ENCODE data around the gene UTP3.
"Not testable (repeated sequence)": the region's sequence is repeated elsewhere in the genome, so short reads cannot be mapped to it uniquely, and the experiment has no call there.

Gene UTP3, protein sequence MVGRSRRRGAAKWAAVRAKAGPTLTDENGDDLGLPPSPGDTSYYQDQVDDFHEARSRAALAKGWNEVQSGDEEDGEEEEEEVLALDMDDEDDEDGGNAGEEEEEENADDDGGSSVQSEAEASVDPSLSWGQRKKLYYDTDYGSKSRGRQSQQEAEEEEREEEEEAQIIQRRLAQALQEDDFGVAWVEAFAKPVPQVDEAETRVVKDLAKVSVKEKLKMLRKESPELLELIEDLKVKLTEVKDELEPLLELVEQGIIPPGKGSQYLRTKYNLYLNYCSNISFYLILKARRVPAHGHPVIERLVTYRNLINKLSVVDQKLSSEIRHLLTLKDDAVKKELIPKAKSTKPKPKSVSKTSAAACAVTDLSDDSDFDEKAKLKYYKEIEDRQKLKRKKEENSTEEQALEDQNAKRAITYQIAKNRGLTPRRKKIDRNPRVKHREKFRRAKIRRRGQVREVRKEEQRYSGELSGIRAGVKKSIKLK

DNA sequence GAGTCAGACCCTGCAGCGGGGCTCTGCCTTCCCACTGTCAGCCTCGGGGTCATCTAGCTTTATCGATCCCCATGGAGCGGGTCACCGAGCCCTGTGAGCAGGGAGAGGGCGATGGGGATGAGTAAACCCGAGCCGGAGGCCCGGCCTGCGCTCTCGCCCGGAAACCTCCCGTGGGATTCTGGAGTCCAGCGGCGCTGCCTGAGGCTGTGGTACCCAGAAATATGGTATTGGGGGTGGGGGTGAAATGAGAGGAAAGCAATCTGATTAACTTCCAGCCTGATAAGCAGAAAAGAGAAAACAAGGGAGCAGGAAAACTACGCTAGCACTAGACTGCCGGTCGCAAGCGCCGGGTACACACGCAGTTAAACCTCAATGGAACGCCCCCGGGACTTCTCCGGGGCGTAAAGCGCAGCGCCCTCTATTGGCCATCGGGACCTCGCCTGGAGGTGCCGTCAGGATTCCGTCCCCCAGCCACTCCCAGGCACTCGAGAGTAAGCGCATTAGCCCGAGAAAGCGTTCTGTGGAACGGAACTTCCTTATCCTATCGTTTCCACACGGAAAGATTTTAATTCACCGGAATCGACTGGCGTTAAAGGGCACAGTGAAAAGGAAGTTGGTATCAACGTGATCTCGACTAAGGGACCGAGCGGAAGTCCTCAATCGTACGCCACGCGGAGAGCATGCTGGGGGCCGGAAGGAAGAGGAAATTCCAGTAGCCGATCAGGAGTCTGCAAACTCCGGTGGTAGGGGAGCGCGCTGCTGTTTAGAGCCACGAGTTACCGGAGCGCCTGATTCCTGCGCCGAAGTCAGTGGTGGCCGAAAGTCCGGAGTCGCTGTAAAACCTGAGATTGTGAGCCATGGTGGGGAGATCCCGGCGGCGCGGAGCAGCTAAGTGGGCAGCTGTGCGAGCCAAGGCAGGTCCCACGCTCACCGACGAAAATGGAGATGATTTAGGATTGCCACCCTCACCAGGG is at the start of gene UTP3:
Gene UTP3 (plus strand): TSS at position 712 of the 974 bp plus-strand sequence. CDS start 146 bp downstream, at position 858.
- peak; percentile 94 for DNase-seq (ENCODE audit: low spot score)

DNA sequence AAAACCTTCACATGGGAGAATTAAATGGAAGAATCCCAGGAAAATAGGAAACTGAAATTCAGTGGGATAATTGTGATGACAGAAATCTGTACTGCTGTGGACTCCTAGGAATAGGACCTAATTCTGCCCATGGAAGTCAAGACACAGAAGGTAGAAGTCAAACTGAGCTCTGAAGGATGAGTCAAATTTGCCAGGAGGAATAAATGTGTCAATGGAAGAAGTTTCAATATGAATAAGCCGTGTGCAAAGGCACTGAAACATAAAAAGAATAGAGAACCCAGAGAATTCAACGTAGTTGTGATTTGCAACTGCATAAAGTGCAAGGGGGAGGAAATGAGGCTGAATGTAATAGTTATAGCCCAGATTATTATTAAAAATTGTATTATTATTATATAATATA is 48.1 kb upstream of the UTP3 start:
- DNase-seq (ENCODE audit: low spot score): no peak

DNA sequence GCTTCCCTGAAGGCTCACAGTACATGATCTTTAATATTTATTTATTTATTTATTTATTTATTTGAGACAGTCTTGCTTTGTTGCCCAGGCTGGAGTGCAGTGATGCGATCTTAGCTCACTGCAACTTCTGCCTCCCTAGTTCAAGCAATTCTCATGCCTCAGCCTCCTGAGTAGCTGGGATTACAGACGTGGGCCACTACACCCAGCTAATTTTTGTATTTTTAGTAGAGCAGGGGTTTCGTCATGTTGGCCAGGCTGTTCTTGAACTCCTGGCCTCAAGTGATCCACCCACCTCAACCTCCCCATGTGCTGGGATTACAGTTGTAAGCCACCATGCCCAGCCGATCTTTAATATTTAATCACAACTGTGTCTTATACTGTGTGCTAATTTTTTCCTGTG is 37.6 kb upstream of the UTP3 start:
- DNase-seq (ENCODE audit: low spot score): not testable (repeated sequence)

DNA sequence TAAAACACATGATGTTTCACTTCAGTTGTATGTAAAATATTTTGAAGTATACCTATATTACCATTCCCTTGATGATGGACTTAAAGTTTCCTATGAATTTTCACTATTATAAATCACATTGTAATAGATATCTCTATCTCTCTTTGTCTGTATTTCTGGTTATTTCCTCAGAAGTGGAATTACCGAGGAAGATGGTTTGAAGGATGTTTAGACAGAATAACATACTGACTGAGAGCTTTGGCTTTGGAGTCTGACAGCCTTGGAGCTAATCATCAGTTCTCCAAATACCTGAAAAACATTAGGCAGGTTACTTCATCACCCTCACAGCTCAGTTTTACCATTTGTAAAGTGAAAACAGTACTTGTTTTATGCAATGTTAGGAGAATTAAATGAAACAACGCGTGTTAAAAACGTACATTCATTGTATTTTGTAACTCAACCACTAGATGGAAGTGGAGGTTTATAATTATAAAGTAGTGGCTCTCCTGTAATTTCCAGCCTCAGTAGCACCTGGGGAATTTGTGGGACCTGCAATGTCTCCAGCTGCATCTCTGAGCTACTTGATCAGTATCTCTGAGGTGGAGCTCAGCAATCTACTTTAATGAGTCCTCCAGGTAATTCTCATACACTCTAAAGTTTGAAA is 36.3 kb upstream of the UTP3 start:
- DNase-seq (ENCODE audit: low spot score): peak; percentile 57

DNA sequence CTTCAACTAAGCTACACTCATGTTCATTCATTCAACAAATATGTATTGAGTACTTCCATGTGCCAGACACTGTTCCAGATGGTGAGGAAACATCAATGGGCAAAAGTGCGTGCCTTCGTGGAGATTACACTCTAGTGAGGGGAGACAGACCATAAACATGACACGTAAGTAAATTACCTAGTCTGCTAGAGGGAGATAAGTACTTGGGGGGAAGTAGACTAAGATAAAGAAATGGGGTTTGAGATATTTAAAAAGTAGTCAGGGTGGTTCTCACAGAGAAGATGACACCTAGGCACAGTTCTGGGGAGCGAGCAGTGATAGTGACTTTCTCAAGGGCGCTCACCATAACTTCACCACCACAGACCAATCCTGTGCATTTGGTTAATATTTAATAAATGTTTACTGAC is 33.7 kb upstream of the UTP3 start:
- DNase-seq (ENCODE audit: low spot score): no peak

DNA sequence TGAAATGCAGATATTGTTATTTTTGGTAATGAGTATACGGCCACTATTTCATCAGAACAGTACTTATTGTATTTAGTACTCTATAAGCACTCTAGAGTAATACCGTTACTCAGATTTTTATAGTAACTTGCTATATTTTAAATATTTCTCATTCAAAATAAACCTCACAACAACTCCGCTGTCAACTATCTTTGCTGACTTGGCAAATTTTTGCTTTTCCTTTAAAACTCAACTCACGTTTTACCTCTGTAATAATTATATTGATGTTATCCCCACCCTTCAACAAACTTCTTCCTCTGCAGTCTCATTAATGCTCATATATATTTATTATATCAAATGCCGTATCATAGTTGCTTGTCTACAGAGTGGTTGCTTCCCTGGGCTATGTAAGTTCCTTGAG is 31.0 kb upstream of the UTP3 start:
- DNase-seq (ENCODE audit: low spot score): no peak

DNA sequence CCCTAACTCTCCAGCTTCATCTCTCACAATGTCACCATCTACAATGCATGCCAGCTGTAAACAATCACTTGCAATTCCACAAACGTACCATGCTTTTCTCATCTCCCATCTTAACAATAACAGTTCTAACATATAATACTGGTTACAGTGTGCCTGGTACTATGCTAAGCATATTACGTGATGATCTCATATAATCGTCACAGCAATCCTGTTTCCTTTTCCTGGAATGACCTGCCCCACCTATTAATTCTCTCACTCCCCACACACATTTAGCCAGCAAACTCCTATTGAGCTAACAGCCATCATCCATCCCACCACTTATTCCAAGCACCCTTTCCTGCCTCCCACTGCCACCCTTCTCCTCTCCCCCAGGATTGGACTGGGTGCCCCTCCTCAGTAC is 29.9 kb upstream of the UTP3 start:
- DNase-seq (ENCODE audit: low spot score): no peak

DNA sequence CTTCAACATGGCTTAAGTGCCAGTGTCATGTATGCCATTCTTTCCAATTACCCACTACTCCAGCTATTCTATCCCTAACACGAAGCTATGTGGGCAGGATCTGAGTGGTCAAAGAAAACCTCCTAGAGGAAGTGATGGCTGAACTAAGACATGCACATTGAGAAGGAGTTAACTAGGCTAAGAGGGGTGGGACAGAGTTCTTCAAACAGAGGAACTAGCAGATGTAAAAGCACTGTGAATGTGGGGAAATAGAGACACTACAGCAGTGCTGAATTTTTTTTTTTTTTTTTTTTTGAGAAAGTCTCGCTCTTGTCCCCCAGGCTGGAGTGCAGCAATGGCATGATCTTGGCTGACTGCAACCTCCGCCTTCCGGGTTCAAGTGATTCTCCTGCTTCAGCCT is 28.2 kb upstream of the UTP3 start:
- no peak for DNase-seq (ENCODE audit: low spot score)

DNA sequence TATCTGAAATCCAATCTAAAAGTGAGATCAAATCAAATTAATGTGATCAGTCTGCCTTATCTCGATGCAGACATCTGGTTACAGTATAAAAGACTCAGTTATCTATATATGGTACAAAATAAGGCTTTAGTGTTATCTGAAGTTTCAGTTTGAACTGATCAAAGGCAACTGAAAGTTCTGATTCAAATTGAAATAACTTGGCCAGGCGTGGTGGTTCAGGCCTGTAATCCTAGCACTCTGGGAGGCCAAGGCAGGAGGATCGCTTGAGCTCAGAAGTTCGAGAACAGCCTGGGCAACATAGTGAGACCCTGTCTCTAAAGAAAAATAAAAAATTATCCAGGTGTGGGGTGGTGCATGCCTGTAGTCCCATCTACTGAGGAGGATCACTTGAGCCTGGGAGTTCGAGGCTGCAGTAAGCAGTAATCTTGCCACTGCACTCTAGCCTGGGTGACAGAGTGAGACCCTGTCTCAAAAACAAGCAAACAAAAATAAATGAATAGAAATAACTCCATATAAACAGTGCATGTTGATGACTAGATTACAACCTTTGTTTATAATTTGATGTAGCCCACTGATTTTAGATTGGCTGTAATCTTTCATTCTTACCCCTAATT is 26.9 kb upstream of the UTP3 start:
- DNase-seq (ENCODE audit: low spot score): not testable (repeated sequence)

DNA sequence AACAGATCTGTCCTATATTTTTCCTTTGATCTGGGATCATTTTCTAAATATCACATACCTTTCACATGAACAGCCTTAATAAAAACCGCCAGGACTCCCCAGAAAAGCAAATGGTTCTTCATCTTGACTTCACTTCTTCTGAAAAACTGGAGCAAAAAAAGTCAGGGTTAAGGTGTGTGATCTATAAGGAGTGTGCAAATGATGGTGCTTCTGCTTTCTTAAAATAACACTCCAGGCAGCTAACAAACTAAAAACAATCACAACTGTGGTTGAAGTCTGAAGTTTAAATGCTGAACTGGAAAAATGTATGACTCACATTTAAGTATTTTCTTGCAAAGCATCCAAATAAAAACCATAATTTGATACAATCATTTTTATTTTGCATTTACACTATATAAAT is 22.0 kb upstream of the UTP3 start, which contains the start of gene JCHAIN:
Gene JCHAIN (minus strand): TSS at position 140 of the 400 bp plus-strand sequence. CDS start 18 bp downstream, at position 122.
- DNase-seq (ENCODE audit: low spot score): peak; percentile 25

DNA sequence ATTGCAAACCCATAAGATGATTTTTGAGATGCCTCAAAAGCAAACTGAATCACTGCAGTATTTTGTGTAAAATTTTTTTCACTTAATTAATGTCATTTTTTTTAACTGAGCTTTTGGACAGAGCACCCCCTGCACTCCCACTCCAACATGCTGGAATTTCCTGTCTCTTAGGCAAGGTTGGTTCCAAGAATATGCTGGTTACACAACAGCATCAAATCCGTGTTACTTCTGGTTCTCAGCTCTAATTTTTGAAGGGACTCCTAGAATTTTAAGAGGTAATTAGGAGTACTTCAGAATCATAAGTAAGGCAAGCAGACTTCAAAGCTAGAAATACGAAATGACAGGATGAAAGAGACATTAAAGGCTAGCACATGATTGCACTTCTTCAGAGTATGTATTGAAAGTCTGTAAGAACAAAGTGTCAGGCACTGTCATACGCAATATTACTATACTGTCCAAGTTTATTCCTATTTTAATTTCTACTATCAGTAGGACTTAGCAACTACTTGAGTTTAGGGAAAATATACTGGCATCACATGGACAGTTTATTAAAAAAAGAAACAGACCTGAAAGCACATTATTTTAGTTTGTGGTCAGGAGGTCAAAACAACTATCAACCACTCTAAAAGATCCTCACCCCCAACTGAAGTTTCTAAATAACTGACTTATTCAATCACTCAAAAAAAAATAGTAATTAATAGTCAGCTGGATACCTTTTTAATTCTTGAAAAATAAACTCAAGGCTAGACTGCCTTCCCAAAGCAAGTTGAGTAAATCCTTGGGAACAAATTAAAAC is 20.4 kb upstream of the UTP3 start:
- peak; percentile 41 for DNase-seq (ENCODE audit: low spot score)

DNA sequence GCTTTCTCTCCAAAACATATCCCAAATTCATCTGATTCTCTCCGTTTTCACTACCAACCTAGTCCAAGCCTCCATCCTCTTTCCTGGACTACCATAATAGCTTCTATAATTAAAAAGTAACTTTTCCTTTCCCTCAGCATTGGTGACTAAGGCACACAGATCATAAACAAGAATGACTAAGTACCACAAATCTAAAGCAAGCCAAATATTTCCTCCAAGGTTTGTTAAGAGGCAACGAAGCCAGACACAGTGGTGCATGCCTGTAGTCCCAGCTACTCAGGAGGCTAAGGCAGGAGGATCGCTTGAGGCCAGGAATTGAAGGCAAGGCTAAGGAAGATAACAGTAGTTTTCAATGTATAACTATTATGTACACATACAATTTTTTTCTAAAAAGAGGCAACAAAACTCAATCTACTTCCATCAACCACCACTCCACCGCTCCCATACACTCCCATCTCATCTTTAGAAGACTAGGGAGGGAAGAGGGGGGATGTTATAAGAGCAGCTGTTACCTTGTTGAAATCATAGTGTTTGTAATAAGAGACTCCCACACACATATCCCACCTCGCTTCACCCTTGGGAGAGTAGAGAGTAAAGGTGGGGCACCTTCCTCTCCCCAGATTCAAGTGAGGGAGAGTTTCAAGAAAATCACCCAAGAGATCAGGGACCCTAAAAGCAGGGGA is 17.9 kb upstream of the UTP3 start:
- DNase-seq (ENCODE audit: low spot score): peak; percentile 74

DNA sequence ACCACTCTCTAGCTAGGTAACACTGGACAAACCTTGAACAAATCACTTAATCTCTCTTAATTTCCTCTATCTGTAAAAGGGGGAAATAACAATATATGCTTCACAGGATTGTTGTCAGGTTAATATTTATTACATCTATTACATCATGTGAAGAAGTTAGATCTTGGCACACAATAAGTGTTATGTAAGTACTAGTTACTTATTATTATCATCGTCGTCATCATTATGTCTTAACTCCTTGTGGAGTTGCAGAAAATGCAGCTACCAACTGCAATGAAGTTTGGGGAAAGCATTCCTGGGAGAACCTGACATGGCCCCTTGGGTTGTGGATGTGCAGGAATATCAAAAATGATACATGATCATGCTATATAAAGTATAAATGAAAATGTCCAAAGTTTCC is 17.2 kb upstream of the UTP3 start:
- DNase-seq (ENCODE audit: low spot score): no peak

DNA sequence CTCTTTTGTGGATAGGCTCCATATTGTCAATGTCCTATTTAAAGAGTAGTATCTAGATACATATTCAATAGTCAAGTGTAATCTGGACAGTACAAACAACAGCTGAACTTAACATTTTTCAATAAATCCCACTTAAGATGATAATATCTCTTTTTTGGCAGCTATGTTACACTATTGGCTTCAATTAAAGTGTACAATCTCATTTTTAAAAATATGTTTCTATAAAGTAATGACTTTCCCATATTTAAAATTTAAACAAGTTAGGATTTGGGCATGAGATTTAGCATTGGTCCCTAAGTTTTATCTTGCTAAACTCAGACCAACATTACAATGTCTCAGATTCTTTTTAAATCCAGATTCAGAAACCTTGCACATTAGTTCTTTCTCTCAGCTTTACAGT is 14.1 kb upstream of the UTP3 start:
- no peak for DNase-seq (ENCODE audit: low spot score)

DNA sequence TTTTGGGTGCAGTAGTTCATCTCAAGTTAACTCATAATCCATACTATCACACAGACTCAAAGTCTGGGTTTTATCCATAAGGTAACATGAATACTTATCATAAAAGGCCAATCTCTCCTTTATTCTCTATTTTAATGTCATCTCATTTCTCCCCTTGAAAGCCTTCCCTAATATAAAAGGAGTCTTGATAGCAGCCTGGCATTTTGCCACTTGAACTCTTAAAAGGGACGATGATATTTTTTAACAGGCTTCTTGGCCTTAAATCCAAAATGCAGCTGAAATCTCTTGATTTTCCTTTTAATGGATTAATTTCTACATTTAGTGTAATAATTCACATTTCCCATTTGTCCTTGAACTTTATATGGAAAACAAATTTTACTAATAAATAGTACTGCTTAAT is 13.6 kb upstream of the UTP3 start:
- DNase-seq (ENCODE audit: low spot score): no peak

DNA sequence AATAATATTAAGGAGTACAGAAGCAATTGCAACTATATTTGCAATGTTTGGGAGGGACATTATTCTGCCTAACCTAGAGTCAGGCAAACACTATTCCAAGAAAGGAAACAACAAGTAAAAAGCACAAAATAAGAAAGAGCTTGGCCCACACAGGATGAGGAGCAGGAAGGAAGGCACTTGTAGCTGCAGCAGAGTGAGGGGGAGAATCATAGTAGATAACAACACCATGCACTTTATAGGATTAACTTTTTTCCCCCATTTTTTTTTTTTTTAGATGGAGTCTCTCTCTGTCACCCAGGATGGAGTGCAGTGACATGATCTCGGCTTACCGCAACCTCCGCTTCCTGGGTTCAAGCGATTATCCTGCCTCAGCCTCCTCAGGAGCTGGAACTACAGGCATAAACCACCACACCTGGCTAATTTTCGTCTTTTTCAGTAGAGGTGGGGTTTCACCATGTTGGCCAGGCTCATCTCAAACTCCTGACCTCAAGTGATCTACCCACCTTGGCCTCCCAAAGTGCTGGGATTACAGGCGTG is 11.7 kb upstream of the UTP3 start:
- DNase-seq (ENCODE audit: low spot score): no peak

DNA sequence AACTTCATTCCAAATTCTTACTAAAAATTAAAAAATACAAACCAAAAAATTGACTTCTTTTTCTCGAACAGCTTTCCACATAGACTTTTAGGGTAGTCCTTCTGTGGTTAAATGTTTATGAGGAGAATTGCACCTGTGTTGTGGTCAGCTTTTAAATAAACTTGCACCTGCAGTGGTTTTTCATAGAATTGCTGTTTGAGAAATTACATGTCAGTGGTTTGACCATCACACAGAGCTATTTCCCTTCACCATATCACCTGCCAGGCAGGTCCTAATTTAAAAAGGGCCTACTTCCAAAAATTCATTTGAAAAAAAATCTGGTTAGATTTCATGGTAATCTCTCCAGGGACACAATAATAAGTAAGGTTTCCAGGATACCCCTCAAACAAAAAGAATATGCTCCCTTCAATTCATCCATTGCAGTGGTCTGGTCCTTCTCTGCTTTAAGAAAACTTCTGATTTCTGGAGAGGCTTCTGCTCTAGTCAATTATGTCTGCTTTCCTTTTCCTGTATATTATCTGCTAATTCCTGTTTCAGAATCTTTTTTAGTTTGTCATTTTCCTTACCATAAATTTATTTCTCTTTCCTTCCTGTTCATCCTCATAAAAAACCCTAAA is 9.8 kb upstream of the UTP3 start:
- DNase-seq (ENCODE audit: low spot score): no peak

DNA sequence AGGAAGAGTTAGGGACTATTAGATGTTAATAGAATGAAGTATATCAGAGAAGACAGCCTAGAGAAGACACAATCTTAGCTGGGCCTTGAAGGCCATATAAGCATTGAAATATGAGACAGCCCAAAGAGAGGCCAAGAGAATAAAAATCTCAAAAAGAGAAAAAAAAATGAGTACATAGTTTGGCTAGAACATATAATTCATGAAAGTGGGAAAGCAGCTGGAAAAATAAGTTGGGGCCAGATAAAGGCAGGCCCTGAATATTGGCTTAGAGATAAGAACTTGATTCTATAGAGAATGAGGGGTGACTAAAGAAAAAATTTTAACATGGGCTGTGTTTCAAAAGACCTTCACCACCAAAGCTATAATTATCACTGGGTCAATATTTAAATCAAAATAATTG is 7.4 kb upstream of the UTP3 start:
- DNase-seq (ENCODE audit: low spot score): no peak

DNA sequence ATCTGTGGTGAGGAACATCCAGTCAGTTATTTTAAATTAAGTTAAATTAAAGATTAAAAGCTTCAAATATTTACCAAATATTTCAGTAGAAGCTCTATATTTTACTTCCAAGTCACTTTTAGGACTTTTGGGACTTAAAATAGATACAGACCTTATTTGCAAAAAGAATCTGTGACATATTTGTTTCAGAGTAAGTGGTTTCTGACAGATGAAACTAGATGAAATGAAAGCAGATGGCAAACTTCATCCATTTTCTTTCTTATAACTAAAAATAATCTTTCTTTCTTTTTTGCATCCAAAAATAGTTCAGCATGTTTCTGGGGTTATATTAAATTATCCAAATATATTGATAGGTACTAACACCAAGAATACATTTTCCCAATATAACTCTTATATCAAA is 6.6 kb upstream of the UTP3 start:
- DNase-seq (ENCODE audit: low spot score): no peak

DNA sequence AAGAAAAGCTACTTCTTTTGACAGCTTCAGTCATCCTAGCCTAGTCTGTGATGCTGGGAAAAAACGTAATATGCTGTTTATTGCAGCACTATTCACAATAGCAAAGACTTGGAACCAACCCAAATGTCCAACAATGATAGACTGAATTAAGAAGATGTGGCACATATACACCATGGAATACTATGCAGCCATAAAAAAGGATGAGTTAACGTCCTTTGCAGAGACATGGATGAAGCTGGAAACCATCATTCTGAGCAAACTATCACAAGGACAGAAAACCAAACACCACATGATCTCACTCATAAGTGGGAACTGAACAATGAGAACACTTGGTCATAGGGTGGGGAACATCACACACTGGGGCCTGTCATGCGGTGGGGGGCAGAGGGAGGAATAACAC is 6.2 kb upstream of the UTP3 start:
- DNase-seq (ENCODE audit: low spot score): not testable (repeated sequence)

Measured in AG08395 (cell line).